ENCODE measurements around the gene MAP1LC3B2. TPM values are rescaled to one million over a fixed set of nuclear protein-coding genes. Genes with fewer than 3 reads are reported as not detected.

Gene MAP1LC3B2
- total RNA-seq, 1 donor from 2014 or later: 4.1 TPM

GRCh38 chr12:116601933-116602810, 43.0 kb downstream of the MAP1LC3B2 start:
- DNase-seq (no peak), ATAC-seq (ENCODE audit: poor library complexity) (no peak)
- intact Hi-C loops (cut with DNase I): no loop called here

- ATAC-seq (ENCODE audit: poor library complexity) (no peak), DNase-seq (no peak)
- intact Hi-C loops (cut with DNase I): no loop called here
These were observed 44.5 kb downstream of the MAP1LC3B2 start for GRCh38 chr12:116603546-116604177.

GRCh38 chr12:116604178-116604895, 45.2 kb downstream of the MAP1LC3B2 start:
- DNase-seq (no peak), ATAC-seq (ENCODE audit: poor library complexity) (no peak)
- intact Hi-C loops (cut with DNase I): no loop called here

GRCh38 chr12:116604951-116605641, 45.9 kb downstream of the MAP1LC3B2 start:
- DNase-seq (no peak), ATAC-seq (ENCODE audit: poor library complexity) (peak; percentile 37)
- intact Hi-C loops (cut with DNase I): no loop called here

- intact Hi-C loops (cut with DNase I): no loop called here
- no peak for ATAC-seq (ENCODE audit: poor library complexity)
- DNase-seq: no peak
These were observed 47.2 kb downstream of the MAP1LC3B2 start for GRCh38 chr12:116606397-116606796.

GRCh38 chr12:116607039-116607438, 47.9 kb downstream of the MAP1LC3B2 start:
- DNase-seq (no peak), ATAC-seq (ENCODE audit: poor library complexity) (no peak)
- intact Hi-C loops (cut with DNase I): no loop called here

- no peak for DNase-seq
- intact Hi-C loops (cut with DNase I): no loop called here
- peak; percentile 17 for ATAC-seq (ENCODE audit: poor library complexity)
These were observed 50.3 kb downstream of the MAP1LC3B2 start for GRCh38 chr12:116609319-116610114.

GRCh38 chr12:116610971-116611541, 51.9 kb downstream of the MAP1LC3B2 start:
- intact Hi-C loops (cut with DNase I): no loop called here
- DNase-seq: no peak
- no peak for ATAC-seq (ENCODE audit: poor library complexity)

- intact Hi-C loops (cut with DNase I): no loop called here
- no peak for ATAC-seq (ENCODE audit: poor library complexity)
- no peak for DNase-seq
These were observed 53.3 kb downstream of the MAP1LC3B2 start for GRCh38 chr12:116612436-116612835.

GRCh38 chr12:116613256-116613655, 54.1 kb downstream of the MAP1LC3B2 start:
- intact Hi-C loops (cut with DNase I): no loop called here
- ATAC-seq (ENCODE audit: poor library complexity) (no peak), DNase-seq (no peak)

- DNase-seq (no peak), ATAC-seq (ENCODE audit: poor library complexity) (no peak)
These were observed 55.2 kb downstream of the MAP1LC3B2 start for GRCh38 chr12:116614194-116614915.

GRCh38 chr12:116615141-116615861, 56.1 kb downstream of the MAP1LC3B2 start:
- DNase-seq (no peak), ATAC-seq (ENCODE audit: poor library complexity) (no peak)
- intact Hi-C loops (cut with DNase I): no loop called here

More at GRCh38 chr12:116614194-116614915, 55.2 kb downstream of the MAP1LC3B2 start:
- intact Hi-C loops (cut with DNase I): no loop called here

GRCh38 chr12:116616536-116617248, 57.5 kb downstream of the MAP1LC3B2 start:
- DNase-seq (no peak), ATAC-seq (ENCODE audit: poor library complexity) (no peak)
- intact Hi-C loops (cut with DNase I): no loop called here

GRCh38 chr12:116619246-116619645, 60.1 kb downstream of the MAP1LC3B2 start:
- ATAC-seq (ENCODE audit: poor library complexity) (no peak), DNase-seq (no peak)
- intact Hi-C loops (cut with DNase I): no loop called here

GRCh38 chr12:116620124-116620491, 60.9 kb downstream of the MAP1LC3B2 start:
- no peak for ATAC-seq (ENCODE audit: poor library complexity)
- intact Hi-C loops (cut with DNase I): no loop called here

More at GRCh38 chr12:116620124-116620491, 60.9 kb downstream of the MAP1LC3B2 start:
- DNase-seq: no peak
